CD4-positive, alpha-beta T cell treated with Interleukin-4 for 1 hour (primary cell): ENCODE measurements around the gene SLC25A15.
"Not testable (repeated sequence)": the region's sequence is repeated elsewhere in the genome, so short reads cannot be mapped to it uniquely, and the experiment has no call there.

ENCODE experiments used
- DNase-seq, 2 donors: peaks; one replicate each; pipeline ENCODE4 v3.0.0-alpha.2; 2020 to 2022

Gene SLC25A15

GRCh38 chr13:40814803-40815202 lies 25.4 kb downstream of the SLC25A15 start:
- DNase-seq, result no peak

GRCh38 chr13:40818926-40819325 lies 29.5 kb downstream of the SLC25A15 start:
- DNase-seq, result no peak

- DNase-seq, result no peak
These were observed 30.4 kb downstream of the SLC25A15 start for GRCh38 chr13:40819797-40820315.

- DNase-seq, result not testable (repeated sequence)
These were observed 50.3 kb downstream of the SLC25A15 start for GRCh38 chr13:40839725-40840124.

- DNase-seq, result not testable (repeated sequence)
These were observed 51.5 kb downstream of the SLC25A15 start for GRCh38 chr13:40840955-40841354.
